Endothelial cell of umbilical vein (primary cell): ENCODE measurements around the gene CARD9. TPM values are rescaled to one million over a fixed set of nuclear protein-coding genes. Genes with fewer than 3 reads are reported as not detected.

ENCODE experiments used
- BruUV-seq: library from RNA; stranded (reverse); fragments of 400-500 nt; replicated peaks from 2 replicates; lab custom pipeline; 2021; lab: Mats Ljungman, UMichigan
- CTCF ChIA-PET: fragments of 300-600, 350-600 bp; sonication (Branson Sonifier 250); formaldehyde crosslinking; loops from one replicate; lab custom pipeline; 2021; ENCODE audit warnings: antibody characterized with exemption, inconsistent platforms; lab: Charles Lee
- POLR2A ChIA-PET: fragments of 300-600, 350-600 bp; sonication (Branson Sonifier 250); formaldehyde crosslinking; loops from one replicate; lab custom pipeline; 2021; ENCODE audit warnings: antibody characterized with exemption, inconsistent platforms; lab: Charles Lee
- DNase-seq: peaks from one replicate; pipeline ENCODE4 v3.0.0-alpha.2; 2011; ENCODE audit warnings: low read depth, low spot score
- FAIRE-seq: peaks from 2 replicates; lab custom pipeline; 2011; peaks lifted over from hg19 to GRCh38; lab: Jason Lieb, UNC
- H2AFZ ChIP-seq: 2 replicates; pipeline ENCODE4 v1.6.0; 2012; ENCODE audit warnings: low read depth, low read length, control low read depth, inconsistent platforms
- H3K27ac ChIP-seq: 2 replicates; pipeline ENCODE4 v1.5.1; 2011; ENCODE audit warnings: low read depth, mild to moderate bottlenecking, control low read depth, low read length, moderate library complexity; ENCODE audit not compliant: insufficient read depth
- H3K27me3 ChIP-seq, 2 experiments: 2 replicates each; pipeline versions ENCODE4 v1.6.0 to v1.6.1; 2011; ENCODE audit warnings: low read length in 2 of 2, mixed read lengths in 1 of 2; ENCODE audit not compliant: control insufficient read depth in 2 of 2, insufficient read depth in 2 of 2
- H3K36me3 ChIP-seq, 2 experiments: 2 replicates in 1 of 2; 3 replicates in 1 of 2; pipeline ENCODE4 v1.5.1; 2011; ENCODE audit warnings: low read length in 2 of 2, mild to moderate bottlenecking in 1 of 2, moderate library complexity in 1 of 2; ENCODE audit not compliant: control insufficient read depth in 2 of 2, insufficient read depth in 2 of 2; ENCODE audit errors: extremely low read depth in 1 of 2
- H3K4me1 ChIP-seq: 3 replicates; pipeline ENCODE4 v1.5.1; 2011; ENCODE audit warnings: mild to moderate bottlenecking, low read length; ENCODE audit not compliant: control insufficient read depth, insufficient read depth; ENCODE audit errors: extremely low read depth
- H3K4me2 ChIP-seq: 2 replicates; pipeline ENCODE4 v1.6.1; 2011; ENCODE audit warnings: low read length, control low read depth, mixed read lengths; ENCODE audit not compliant: insufficient read depth
- H3K4me3 ChIP-seq, 3 experiments: fragments of 200-600 bp in 1 of 3; sonication (generic), shearing (Covaris generic) in 1 of 3; replicated peaks in 1 of 3; 2 replicates each; pipeline ENCODE4 v1.5.1; 2011 to 2016; ENCODE audit warnings: control low read depth in 3 of 3, low read length in 3 of 3, mild to moderate bottlenecking in 2 of 3, inconsistent platforms in 1 of 3, low read depth in 1 of 3, moderate library complexity in 1 of 3; ENCODE audit not compliant: insufficient read depth in 1 of 3
- H3K79me2 ChIP-seq: 2 replicates; pipeline ENCODE4 v1.6.0; 2012; ENCODE audit warnings: low read length, inconsistent platforms; ENCODE audit not compliant: control insufficient read depth, insufficient read depth
- H3K9ac ChIP-seq: replicated peaks from 2 replicates; pipeline ENCODE3; 2011; ENCODE audit warnings: low read length, control low read depth; ENCODE audit not compliant: insufficient read depth; ENCODE audit errors: extremely low read depth
- H3K9me1 ChIP-seq: replicated peaks from 3 replicates; pipeline ENCODE4 v1.6.0; 2011; ENCODE audit warnings: mild to moderate bottlenecking, low read length; ENCODE audit not compliant: control insufficient read depth, insufficient read depth; ENCODE audit errors: extremely low read depth
- H3K9me3 ChIP-seq: replicated peaks from 2 replicates; pipeline ENCODE4 v1.5.1; 2012; ENCODE audit warnings: low read length, inconsistent platforms; ENCODE audit not compliant: control insufficient read depth, insufficient read depth
- H4K20me1 ChIP-seq: replicated peaks from 2 replicates; pipeline ENCODE3; 2011; ENCODE audit warnings: mild to moderate bottlenecking, low read length; ENCODE audit not compliant: control insufficient read depth, insufficient read depth; ENCODE audit errors: extremely low read depth
- CTCF ChIP-seq, 2 donors: IDR thresholded peaks; 1 replicate in 1 of 2; 2 replicates in 1 of 2; pipeline ENCODE4 v1.5.1; 2011; ENCODE audit warnings: low read length in 2 of 2, mild to moderate bottlenecking in 2 of 2, moderate library complexity in 2 of 2, control low read depth in 1 of 2, inconsistent platforms in 1 of 2, low read depth in 1 of 2; ENCODE audit not compliant: insufficient read depth in 1 of 2; ENCODE audit errors: extremely low read depth in 1 of 2
- EZH2 ChIP-seq: IDR thresholded peaks from 2 replicates; pipeline ENCODE4 v1.6.1; 2012; ENCODE audit warnings: borderline replicate concordance, low read depth, mild to moderate bottlenecking, moderate library complexity, low read length, inconsistent platforms; ENCODE audit not compliant: severe bottlenecking
- FOS ChIP-seq: IDR thresholded peaks from 2 replicates; pipeline ENCODE4 v1.6.1; 2011; ENCODE audit warnings: mild to moderate bottlenecking, low read length, moderate library complexity, borderline replicate concordance; ENCODE audit not compliant: insufficient read depth
- GATA2 ChIP-seq: IDR thresholded peaks from 2 replicates; pipeline ENCODE4 v1.7.0; 2011; ENCODE audit warnings: low read depth, mild to moderate bottlenecking, moderate library complexity, mixed read lengths, low read length; ENCODE audit not compliant: insufficient read length, insufficient read depth
- JUN ChIP-seq: IDR thresholded peaks from 2 replicates; pipeline ENCODE4 v1.6.1; 2011; ENCODE audit warnings: borderline replicate concordance, low read depth; ENCODE audit not compliant: insufficient read length, insufficient read depth
- MAX ChIP-seq: IDR thresholded peaks from 2 replicates; pipeline ENCODE4 v1.6.1; 2011; ENCODE audit not compliant: insufficient read depth, insufficient read length
- MYC ChIP-seq: IDR thresholded peaks from one replicate; pipeline ENCODE4 v1.6.1; 2011; ENCODE audit warnings: mild to moderate bottlenecking, low read depth, low read length
- POLR2A ChIP-seq: IDR thresholded peaks from 2 replicates; pipeline ENCODE4 v1.6.1; 2012; ENCODE audit warnings: low read depth, mild to moderate bottlenecking, control low read depth, low read length
- POLR2AphosphoS5 ChIP-seq: IDR thresholded peaks from 2 replicates; pipeline ENCODE4 v1.6.1; 2012; ENCODE audit warnings: low read depth, mild to moderate bottlenecking, control low read depth, low read length, moderate library complexity; ENCODE audit not compliant: insufficient read depth
- dilution Hi-C: fragments of 300-500 bp; cut with MboI; formaldehyde crosslinking; loops from one replicate; pipeline ENCODE4 v1.15.0; 2019; ENCODE audit warnings: low sequenced_read_pairs; ENCODE audit not compliant: extremely low pct_ligation_motif_present
- intact Hi-C: fragments of 100-400 bp; cut with micrococcal nuclease; formaldehyde crosslinking; loops from one replicate; pipeline ENCODE4 v1.10.0; 2022
- polyA plus RNA-seq, 4 experiments: library from polyadenylated mRNA; depleted of rRNA in 3 of 4; stranded (reverse) in 3 of 4; unstranded in 1 of 4; fragments of >200 nt; gene quantifications; 2 replicates each; pipeline versions ENCODE4 v1.2.1 to v1.2.3, GENCODE V29; 2011 to 2012; ENCODE audit warnings: missing spikeins in 1 of 4
- total RNA-seq: library from RNA; stranded (reverse); gene quantifications from 2 replicates; pipeline ENCODE4 v1.2.3, GENCODE V29; 2021

The CARD9 gene
- total and polyA plus RNA-seq, 2 donors (not counting 3 experiments of a cell fraction or from before 2014, with no cell fraction given), result 0.22 to 0.71 TPM

- H3K4me2 ChIP-seq, result no peak overlapping the region
- POLR2A ChIA-PET, result no interaction called here
- no peaks in the 10 kb centered on the region for H3K27me3 ChIP-seq
- no TSS peak for BruUV-seq
- no peak for FAIRE-seq
- H3K9me3 ChIP-seq, result no peaks in the 10 kb centered on the region
- H2AFZ ChIP-seq, result no peak overlapping the region
- H3K9me1 ChIP-seq, result no peaks in the 10 kb centered on the region
- intact Hi-C loops (no loop called here), dilution Hi-C loops (no loop called here)
- H4K20me1 ChIP-seq, result no peaks in the 10 kb centered on the region
- H3K4me1 ChIP-seq, result no peaks in the 10 kb centered on the region
- no peak for DNase-seq
- CTCF ChIA-PET, result interaction anchor here (1.0 to 1.3 kb wide), 2 partner anchors 9 to 46 kb away, joined by 3 to 4 read pairs; partner anchors contain the start of gene DNLZ
- no peak for TF ChIP-seq JUN
- no peak for TF ChIP-seq POLR2A
- TF ChIP-seq MAX, result no peak
- no peak for TF ChIP-seq CTCF (IDR thresholded peaks at IDR 0.05; ENCODE audit: extremely low read depth in 1 of 2, insufficient read depth in 1 of 2, low read depth in 1 of 2, low read length in 2 of 2)
- TF ChIP-seq GATA2, result no peak
- TF ChIP-seq MYC, result no peak
- no peak for TF ChIP-seq POLR2AphosphoS5
- no peak for TF ChIP-seq FOS
- no peak for TF ChIP-seq EZH2
- H3K9ac ChIP-seq, result no peak overlapping the region
- H3K4me3 ChIP-seq, result no peak overlapping the region
- no peaks in the 10 kb centered on the region for H3K79me2 ChIP-seq
- no peak overlapping the region for H3K27ac ChIP-seq
- H3K36me3 ChIP-seq, result no peaks in the 10 kb centered on the region
Measured at GRCh38 chr9:136316896-136317676, 56.4 kb downstream of the CARD9 start.
